SHP77 (cell line): Measurements from ENCODE around the gene NUDT15.
"Not testable (repeated sequence)": the region's sequence is repeated elsewhere in the genome, so short reads cannot be mapped to it uniquely, and the experiment has no call there.

Experiments used
- DNase-seq, 2 experiments: peaks; one replicate each; lab custom pipeline; 2025; lab: John Stamatoyannopoulos, UW

NUDT15 gene

GRCh38 chr13:48037346-48038173 is at the start of gene NUDT15:
Gene NUDT15, plus strand, starts transcription at chr13:48037726. Its CDS starts 21 bp downstream, at chr13:48037747.
- DNase-seq = peak; percentile 89 to 93

- DNase-seq = no peak
These were observed 47.1 kb upstream of the NUDT15 start for GRCh38 chr13:47990427-47990826.

DNA sequence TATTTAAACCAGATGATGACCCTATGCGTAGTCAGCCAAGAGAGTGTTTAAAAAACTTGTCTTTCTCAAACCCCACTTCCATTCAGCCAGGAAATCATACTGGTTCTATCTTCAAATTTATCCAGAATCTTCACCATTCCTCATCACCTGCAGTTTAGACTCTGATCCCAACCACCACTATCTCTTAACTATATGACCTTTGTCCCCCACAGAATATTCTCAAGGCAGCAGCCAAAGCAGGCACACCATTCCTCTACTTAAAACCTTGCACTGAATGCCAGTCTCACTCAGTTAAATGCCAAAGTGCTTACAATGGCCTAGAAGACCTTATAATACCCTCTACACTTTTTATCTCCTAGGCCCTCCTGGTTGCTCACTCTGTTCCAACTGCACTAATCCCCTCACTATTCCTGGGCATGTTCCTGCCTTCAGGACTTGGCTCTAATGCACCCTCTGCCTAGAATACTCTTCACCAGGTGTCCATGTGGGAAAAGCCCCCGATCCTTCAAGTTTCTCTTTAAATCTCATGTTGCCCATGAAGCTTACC is 46.5 kb upstream of the NUDT15 start:
- DNase-seq = no peak

DNA sequence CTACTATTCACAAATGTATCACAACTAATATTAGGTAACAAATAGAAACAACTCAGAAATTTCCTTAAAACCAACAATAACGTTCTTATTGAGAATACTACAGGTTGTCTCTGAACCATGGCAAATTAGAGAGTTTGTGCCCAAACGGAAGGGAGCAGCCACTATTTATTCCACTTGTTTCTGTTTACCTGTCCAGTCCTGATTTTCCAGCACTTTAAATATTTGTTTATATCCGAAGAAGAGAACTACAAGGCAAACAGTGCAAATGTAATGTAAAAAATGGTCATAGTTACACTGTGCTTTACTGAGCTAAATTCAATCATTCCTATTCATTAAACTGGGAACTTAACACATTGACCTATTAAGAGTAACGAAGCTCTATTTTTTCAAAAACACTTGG is 45.7 kb upstream of the NUDT15 start:
- no peak for DNase-seq

GRCh38 chr13:47997384-47997783 is 40.1 kb upstream of the NUDT15 start:
- no peak for DNase-seq

DNA sequence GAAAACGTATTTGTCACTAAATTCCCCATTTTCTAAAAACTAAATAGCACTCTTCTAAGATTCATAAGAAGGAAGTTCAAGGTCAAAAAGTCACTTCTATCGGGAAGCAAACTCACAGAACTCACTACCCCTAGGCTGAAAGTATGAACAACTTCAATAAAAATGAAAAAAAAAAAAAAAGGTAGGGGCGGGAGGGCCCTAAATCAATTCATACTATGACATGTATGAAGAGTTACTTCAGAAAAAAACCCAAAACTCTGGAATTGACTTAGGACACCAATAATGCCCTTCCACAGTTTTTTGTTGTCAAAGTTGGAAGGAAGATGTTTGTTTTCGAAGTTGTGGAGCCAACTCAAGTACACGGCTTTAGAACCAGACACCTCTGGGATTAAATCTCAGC is 37.6 kb upstream of the NUDT15 start:
- DNase-seq = no peak

DNA sequence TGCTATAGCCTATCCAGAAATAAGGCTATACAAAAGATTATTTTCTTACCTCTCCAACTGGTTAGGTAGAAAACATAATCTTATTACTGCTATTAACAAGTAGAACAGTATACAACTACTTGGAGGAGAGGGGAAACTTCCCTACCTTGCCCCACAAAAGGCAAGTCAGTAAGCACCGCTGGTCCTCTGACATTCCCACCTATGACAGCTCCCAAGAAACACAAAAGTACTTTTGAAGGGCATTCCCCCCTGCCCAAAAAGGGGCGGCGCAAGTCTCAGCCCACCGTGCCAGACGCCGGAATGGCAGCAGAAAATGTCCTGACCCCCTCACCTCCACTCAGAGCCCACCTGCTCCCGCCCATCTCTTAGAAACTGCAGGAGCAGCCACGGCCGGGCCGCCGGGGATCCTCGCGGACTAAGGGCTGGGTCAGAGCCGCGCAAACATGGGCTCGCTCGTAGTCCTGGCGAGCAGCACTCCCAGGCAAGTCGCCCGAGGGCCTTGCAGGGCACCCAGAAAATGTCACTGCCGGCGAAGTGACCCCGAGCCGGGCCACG is 36.9 kb upstream of the NUDT15 start:
- no peak for DNase-seq

GRCh38 chr13:48001114-48001881 is 36.2 kb upstream of the NUDT15 start, which contains the start of gene SUCLA2:
Gene SUCLA2, minus strand, starts transcription at chr13:48001273. Its CDS starts 4 bp downstream, at chr13:48001269.
- peak; percentile 69 to 72 for DNase-seq

DNA sequence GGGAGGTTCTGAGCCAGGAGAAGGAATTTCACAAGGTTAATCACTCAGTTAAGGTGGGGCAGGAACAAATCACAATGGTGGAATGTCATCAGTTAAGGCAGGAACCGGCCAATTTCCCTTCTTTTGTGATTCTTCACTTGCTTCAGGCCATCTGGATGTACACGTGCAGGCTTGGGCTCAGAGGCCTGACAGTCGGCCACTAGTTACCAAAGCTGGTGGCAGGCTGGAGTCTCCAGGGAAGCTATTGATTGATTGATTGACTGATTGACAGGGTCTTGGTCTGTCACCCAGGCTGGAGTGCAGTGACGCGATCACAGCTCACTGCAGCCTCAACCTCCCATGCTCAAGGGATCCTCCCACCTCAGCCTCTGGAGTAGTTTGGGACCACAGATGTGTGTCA is 35.5 kb upstream of the NUDT15 start:
- DNase-seq = not testable (repeated sequence)

- no peak for DNase-seq
These were observed 33.3 kb upstream of the NUDT15 start for GRCh38 chr13:48004201-48004600.

GRCh38 chr13:48006396-48006795 is 31.1 kb upstream of the NUDT15 start:
- no peak for DNase-seq

DNA sequence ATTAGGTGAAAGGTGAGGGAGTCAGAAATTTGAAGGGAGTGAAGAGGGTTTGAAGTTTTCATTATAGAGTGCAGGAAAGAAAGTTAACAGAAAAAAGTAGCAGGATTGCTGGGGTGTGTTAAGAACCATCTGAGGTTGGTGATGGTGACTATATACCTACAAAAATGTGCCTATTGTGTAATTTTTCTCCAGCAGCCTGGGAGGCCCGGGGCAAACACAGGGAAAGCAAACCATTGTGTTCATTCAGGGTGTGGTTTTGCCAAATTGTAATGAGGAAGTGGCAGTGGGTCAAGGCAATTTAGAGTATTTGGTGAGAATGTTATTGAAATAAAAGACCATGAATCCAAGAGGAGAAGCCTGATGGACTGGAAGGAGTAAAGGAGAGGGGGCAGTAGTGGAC is 28.2 kb upstream of the NUDT15 start:
- no peak for DNase-seq

DNA sequence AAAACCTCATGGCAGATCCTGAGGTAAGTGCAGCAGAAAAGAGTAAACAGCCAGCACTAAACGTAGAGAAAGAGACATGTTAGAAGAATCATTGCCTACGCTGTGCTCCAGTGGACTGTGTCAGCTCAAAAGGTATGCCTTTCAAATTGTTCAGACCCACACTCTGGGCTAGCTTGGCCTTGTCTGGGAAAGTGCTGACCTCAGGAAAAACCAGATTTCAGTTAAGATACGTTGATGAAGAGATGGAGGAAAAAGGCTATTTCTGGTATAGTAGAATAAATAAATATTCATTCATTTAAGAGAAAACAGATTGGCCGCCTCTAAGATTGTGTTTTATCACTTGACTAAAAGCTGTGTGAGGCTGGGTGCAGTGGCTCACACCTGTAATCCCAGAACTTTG is 26.8 kb upstream of the NUDT15 start:
- no peak for DNase-seq

DNA sequence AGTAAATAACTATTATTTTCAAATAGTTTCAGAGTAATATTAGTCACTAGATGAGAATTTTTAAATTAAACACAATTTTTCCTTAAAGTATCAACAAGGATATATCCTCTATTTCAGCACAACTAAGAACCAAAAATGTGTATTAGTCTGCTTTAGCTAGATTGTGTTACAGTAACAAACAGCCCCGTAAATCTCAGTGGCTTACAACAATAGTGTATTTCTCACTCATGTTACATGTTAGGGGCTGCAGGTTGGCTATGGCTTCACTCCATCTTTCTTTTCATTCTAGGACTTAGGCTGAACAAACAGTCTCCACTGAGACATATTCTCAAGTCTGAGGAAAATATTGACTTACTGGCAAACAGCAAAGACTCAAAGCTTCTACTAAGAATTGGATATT is 24.9 kb upstream of the NUDT15 start:
- no peak for DNase-seq

DNA sequence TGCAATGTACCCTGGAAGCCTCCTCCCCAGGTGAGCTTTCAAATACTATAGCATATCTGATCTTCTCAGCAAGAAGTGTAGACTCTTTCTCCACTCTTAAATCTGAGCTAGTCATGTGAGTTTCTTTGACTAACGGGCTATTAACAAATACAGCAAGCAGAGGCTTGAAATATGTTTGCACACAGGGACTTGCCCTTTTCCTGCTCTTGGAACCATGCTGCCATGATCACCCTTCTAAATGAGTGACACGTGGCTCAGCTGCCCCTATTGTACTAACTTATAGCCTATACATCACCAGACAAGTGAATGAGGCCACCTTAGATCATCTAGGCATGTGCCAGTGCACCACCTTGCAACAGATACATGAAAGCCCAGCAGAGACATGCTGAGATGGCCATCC is 23.2 kb upstream of the NUDT15 start:
- no peak for DNase-seq

DNA sequence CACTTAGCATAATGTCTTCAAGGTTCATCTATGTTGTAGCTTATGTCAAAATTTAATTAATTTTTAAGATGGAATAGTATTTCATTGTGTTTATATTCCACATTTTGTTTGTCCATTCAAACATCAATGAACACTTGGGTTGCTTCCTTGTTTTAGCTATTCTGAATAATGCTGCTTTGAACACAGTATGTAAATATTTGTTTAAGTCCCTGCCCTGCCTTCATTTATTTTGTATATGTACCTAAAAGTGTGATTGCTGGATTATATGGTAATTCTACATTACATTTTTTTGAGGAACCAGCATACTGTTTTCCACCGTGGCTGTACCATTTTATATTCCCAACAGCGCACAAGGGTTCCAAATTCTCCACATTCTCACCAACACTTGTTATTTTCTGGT is 18.9 kb upstream of the NUDT15 start:
- DNase-seq = no peak

- no peak for DNase-seq
These were observed 17.7 kb upstream of the NUDT15 start for GRCh38 chr13:48019796-48020195.

DNA sequence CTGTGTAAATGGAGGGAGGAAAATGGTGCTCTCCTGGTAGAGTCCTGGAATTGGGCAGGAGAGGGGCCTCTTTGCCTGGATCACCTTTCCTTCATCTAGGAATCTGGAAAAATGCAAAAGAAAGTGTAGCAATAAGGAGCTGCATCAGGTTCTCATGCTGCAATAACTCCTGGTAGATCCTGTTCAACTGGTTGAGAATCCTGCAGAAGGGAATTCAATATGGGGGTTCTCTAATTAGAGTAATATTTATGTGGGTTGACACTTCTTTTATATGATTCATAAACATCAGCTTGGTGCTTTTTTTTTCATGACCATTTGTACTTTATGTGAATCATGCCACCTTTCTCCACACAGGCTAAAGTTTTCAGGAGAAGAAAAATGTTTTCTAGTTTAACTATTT is 9.5 kb upstream of the NUDT15 start:
- DNase-seq = no peak

- no peak for DNase-seq
These were observed 7.7 kb upstream of the NUDT15 start for GRCh38 chr13:48029859-48030258.

DNA sequence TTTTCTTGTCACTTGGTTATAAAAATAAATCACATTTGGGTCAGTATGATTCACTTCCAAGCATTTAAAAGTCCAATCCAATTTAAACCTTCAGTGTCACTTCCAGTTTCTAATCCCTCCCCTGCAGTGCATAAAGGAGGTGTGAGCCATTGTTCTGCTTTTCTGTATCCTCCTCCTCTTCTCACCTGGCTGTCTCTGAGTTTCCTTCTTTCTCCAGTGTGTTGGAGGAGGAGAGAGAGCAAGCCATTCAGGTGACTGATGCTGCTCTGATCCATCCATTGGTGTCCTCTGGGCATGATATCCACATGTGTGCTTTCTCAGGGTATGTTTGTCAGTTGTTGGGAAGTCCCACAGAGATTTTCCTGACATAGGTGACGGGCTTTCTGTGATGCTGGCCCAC is 1.2 kb downstream of the NUDT15 start:
- DNase-seq = no peak

GRCh38 chr13:48040049-48040448 is 2.5 kb downstream of the NUDT15 start:
- DNase-seq = no peak

- DNase-seq = no peak
These were observed 3.4 kb downstream of the NUDT15 start for GRCh38 chr13:48040896-48041295.

GRCh38 chr13:48042894-48043293 is 5.4 kb downstream of the NUDT15 start:
- no peak for DNase-seq
